GM23248 (cell line): Measurements from ENCODE around the gene ZKSCAN5. TPM values are rescaled to one million over a fixed set of nuclear protein-coding genes. Genes with fewer than 3 reads are reported as not detected.

Experiments used
- DNase-seq: peaks from one replicate; pipeline ENCODE4 v3.0.0-alpha.2; 2015
- H2AFZ ChIP-seq: fragments of 200-600 bp; sonication (generic); 2 replicates; pipeline ENCODE4 v1.6.1; 2016; ENCODE audit warnings: antibody characterized with exemption
- H3F3A ChIP-seq: fragments of 200-600 bp; sonication (generic); 2 replicates; pipeline ENCODE4 v1.6.1; 2016; ENCODE audit warnings: mild to moderate bottlenecking, antibody characterized with exemption, mixed run types; ENCODE audit not compliant: insufficient read depth
- H3K27ac ChIP-seq: fragments of 200-600 bp; sonication (generic); 2 replicates; pipeline ENCODE4 v1.5.1; 2016; ENCODE audit warnings: mild to moderate bottlenecking
- H3K27me3 ChIP-seq: fragments of 200-600 bp; sonication (generic); replicated peaks from 2 replicates; pipeline ENCODE4 v1.6.1; 2016; ENCODE audit warnings: mild to moderate bottlenecking; ENCODE audit not compliant: insufficient read depth
- H3K36me3 ChIP-seq: fragments of 200-600 bp; sonication (generic); 2 replicates; pipeline ENCODE4 v1.6.1; 2016; ENCODE audit warnings: low read depth, mild to moderate bottlenecking
- H3K4me1 ChIP-seq: fragments of 200-600 bp; sonication (generic); 2 replicates; pipeline ENCODE4 v1.6.1; 2016; ENCODE audit warnings: mild to moderate bottlenecking; ENCODE audit not compliant: insufficient read depth
- H3K4me2 ChIP-seq: fragments of 200-600 bp; sonication (generic); one replicate; pipeline ENCODE4 v1.6.1; 2016; ENCODE audit warnings: mild to moderate bottlenecking; ENCODE audit not compliant: unreplicated experiment
- H3K4me3 ChIP-seq: fragments of 200-600 bp; sonication (generic); 2 replicates; pipeline ENCODE4 v1.5.1; 2016; ENCODE audit warnings: mild to moderate bottlenecking
- H3K79me2 ChIP-seq: fragments of 200-600 bp; sonication (generic); 2 replicates; pipeline ENCODE4 v1.6.1; 2016; ENCODE audit warnings: mild to moderate bottlenecking; ENCODE audit not compliant: insufficient read depth
- H3K9ac ChIP-seq: fragments of 200-600 bp; sonication (generic); 2 replicates; pipeline ENCODE4 v1.6.1; 2016; ENCODE audit warnings: mild to moderate bottlenecking
- H3K9me2 ChIP-seq: fragments of 200-600 bp; sonication (generic); 2 replicates; pipeline ENCODE4 v1.6.1; 2016; ENCODE audit warnings: mixed run types, mild to moderate bottlenecking, moderate library complexity; ENCODE audit not compliant: insufficient read depth
- H3K9me3 ChIP-seq: fragments of 200-600 bp; sonication (generic); one replicate; pipeline ENCODE4 v1.6.1; 2017; ENCODE audit warnings: low read depth
- H4K20me1 ChIP-seq: fragments of 200-600 bp; sonication (generic); 2 replicates; pipeline ENCODE4 v1.6.0; 2016; ENCODE audit not compliant: insufficient read depth
- EZH2 ChIP-seq: fragments of 200-600 bp; sonication (generic); IDR thresholded peaks from 2 replicates; pipeline ENCODE4 v1.6.1; 2018; ENCODE audit warnings: antibody characterized with exemption, mild to moderate bottlenecking; ENCODE audit not compliant: insufficient read depth, poor library complexity, severe bottlenecking
- EZH2phosphoT487 ChIP-seq: fragments of 200-600 bp; sonication (generic); IDR thresholded peaks from 2 replicates; pipeline ENCODE4 v1.6.1; 2018; ENCODE audit warnings: antibody characterized with exemption, moderate library complexity, mild to moderate bottlenecking, low read depth; ENCODE audit not compliant: insufficient read depth
- WGBS, 2 experiments: methylation state at CpG; one replicate each; pipeline ENCODE4 v1.1.6; 2015 to 2017; ENCODE audit warnings: low lambda C conversion rate in 2 of 2, low coverage in 1 of 2; ENCODE audit errors: missing lambda C conversion rate in 2 of 2; 5-methylcytosine and 5-hydroxymethylcytosine counted together
- in situ Hi-C: fragments of 300-500 bp; cut with MboI; formaldehyde crosslinking; loops from 2 replicates; pipeline ENCODE4 v1.15.0; 2020
- polyA plus RNA-seq: library from polyadenylated mRNA; unstranded; fragments of >200 nt; fragmentation: Nextera tagmentation; extraction: Ambion mirVana; gene quantifications from 2 replicates; pipeline ENCODE4 v1.2.1, GENCODE V29; 2016
- total RNA-seq: library from RNA; depleted of rRNA; stranded (reverse); fragments of >200 nt; shearing (Covaris generic); gene quantifications from 2 replicates; pipeline ENCODE4 v1.2.3, GENCODE V29; 2014

Gene ZKSCAN5
- total and polyA plus RNA-seq, 2 experiments from 2014 or later: 6.4 to 12.0 TPM

DNA sequence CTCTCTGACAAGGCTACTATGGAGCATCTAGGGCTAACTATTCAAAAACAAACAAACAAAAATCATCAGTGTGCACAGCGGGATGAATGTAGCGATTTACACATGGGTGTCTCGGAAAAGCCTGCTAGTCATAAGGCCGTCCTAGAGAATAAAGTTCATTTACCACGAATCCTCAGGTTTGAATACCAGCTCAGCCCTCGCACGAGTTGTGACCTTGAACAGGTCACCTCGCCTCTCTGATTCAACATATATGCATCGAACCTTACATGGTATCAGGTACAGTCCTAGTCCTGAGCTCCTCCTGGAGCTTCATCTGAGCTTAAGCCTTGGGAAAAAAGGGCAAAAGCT, 39.1 kb upstream of the ZKSCAN5 start:
- H3K27me3 ChIP-seq: no peaks in the 10 kb centered on the region
- H3K79me2 ChIP-seq: peaks cover 61% of the 10 kb centered on the region
- in situ Hi-C loops: no loop called here
- WGBS, 2 experiments: 1 to 3% methylated on average over 9 of the region's 9 CpGs
- no peaks in the 10 kb centered on the region for H3K9me2 ChIP-seq
- peak overlapping the region; percentile 85 for H3K4me2 ChIP-seq
- peaks cover 9% of the 10 kb centered on the region; the same call in 1 of the 2 replicates for H3F3A ChIP-seq
- H3K9ac ChIP-seq: peak overlapping the region; percentile 90
- DNase-seq: peak; percentile 42
- TF ChIP-seq EZH2phosphoT487: no peak
- TF ChIP-seq EZH2: no peak
- peak overlapping the region; percentile 80 for H3K4me3 ChIP-seq
- peak overlapping the region; percentile 71 for H3K27ac ChIP-seq
- H2AFZ ChIP-seq: peak overlapping the region; percentile 99
- H4K20me1 ChIP-seq: peaks cover 3% of the 10 kb centered on the region; the same call in 1 of the 2 replicates
- H3K4me1 ChIP-seq: peaks cover 8% of the 10 kb centered on the region; the same call in 1 of the 2 replicates
- H3K36me3 ChIP-seq: 0 out of 2 replicates have a peak, but pooled peaks cover 11% of the 10 kb centered on the region
- H3K9me3 ChIP-seq: no peaks in the 10 kb centered on the region

DNA sequence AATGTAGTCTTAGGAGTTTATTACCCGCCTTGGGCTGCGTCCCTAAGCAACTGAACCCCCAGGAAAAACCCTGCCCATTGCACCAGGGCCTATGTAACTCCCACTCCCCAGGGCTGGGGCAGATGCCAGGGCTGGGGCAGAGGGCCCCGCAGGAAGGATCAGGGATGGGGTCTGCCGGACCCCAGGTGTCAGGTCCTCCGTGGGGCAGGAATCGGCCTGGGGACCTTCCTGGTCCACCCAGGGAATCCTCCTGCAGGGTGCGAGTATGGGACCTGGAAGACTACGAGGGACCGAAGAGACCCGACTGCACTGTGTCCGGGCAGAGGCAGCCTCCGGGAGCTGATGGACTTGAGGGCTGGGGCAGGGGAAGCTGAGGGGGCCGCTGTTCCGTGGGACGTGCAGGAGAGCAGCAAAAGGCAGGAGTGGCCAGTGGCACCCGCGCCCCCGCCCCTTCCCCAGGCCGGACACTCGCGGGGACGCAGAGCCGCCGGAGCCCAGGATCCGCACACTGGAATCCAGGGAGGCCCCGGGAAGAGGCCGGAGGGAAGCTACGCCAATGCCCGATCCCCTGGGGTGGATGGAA, 36.0 kb upstream of the ZKSCAN5 start:
- H3K9me3 ChIP-seq: no peaks in the 10 kb centered on the region
- WGBS, 2 experiments: 64 to 68% methylated on average over 28 to 29 of the region's 29 CpGs

DNA sequence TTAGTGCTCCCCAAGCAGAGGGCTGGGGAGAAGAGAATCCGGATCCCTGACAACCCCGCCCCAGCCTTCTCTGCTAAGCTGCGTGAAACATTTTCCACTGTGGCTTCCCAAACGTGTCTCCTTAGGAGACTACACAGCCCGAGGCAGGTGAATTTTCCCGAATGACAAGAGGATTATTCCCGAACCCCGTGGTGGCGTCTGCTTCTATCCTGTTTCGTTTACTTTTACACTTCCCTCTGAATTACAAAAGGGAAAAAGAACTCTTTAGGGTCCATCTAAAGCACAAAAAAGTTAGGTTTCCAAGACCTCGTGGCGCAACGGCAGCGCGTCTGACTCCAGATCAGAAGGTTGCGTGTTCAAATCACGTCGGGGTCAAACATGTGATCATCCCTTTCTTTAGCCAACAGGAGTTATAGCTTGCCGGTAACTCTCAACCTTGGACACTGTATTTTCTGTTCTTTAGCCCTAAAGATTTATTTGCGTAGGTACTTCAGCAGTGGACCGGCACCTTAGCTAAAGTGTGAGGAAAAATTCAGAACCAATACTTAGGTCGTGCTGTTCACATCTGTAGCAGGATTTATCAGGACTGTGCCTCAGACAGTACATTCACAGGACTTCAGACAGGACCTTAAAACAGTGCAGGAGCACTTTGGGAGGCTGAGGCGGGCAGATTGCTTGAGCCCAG, 34.9 kb upstream of the ZKSCAN5 start:
- no peaks in the 10 kb centered on the region for H3K9me3 ChIP-seq
- peak overlapping the region; percentile 44 for H3K4me3 ChIP-seq
- H3K27ac ChIP-seq: no peak overlapping the region
- H3K27me3 ChIP-seq: no peaks in the 10 kb centered on the region
- DNase-seq: peak; percentile 28
- no peak for TF ChIP-seq EZH2
- no peak for TF ChIP-seq EZH2phosphoT487
- no peaks in the 10 kb centered on the region for H4K20me1 ChIP-seq
- no peaks in the 10 kb centered on the region for H3K9me2 ChIP-seq
- peaks cover 14% of the 10 kb centered on the region for H3K4me1 ChIP-seq
- no peak overlapping the region for H3K4me2 ChIP-seq
- peak overlapping the region; percentile 75 for H2AFZ ChIP-seq
- 29 to 32% methylated on average over 23 of the region's 23 CpGs for WGBS, 2 experiments
- H3K36me3 ChIP-seq: no peaks in the 10 kb centered on the region
- in situ Hi-C loops: no loop called here
- H3K9ac ChIP-seq: no peak overlapping the region
- peaks cover 34% of the 10 kb centered on the region for H3K79me2 ChIP-seq
- peaks cover 19% of the 10 kb centered on the region for H3F3A ChIP-seq

More for the DNA sequence above, 36.0 kb upstream of the ZKSCAN5 start:
- Histone ChIP-seq H3K36me3 (0 out of 2 replicates have a peak, but pooled peaks cover 8% of the 10 kb centered on the region), H3K9me2 (no peaks in the 10 kb centered on the region), H4K20me1 (no peaks in the 10 kb centered on the region), H3K79me2 (peaks cover 34% of the 10 kb centered on the region), H3K9ac (no peak overlapping the region), H3F3A (peaks cover 19% of the 10 kb centered on the region), H3K27ac (no peak overlapping the region), H2AFZ (no peak overlapping the region), H3K4me3 (no peak overlapping the region), H3K27me3 (no peaks in the 10 kb centered on the region), H3K4me1 (peaks cover 8% of the 10 kb centered on the region), H3K4me2 (no peak overlapping the region)
- DNase-seq: no peak
- in situ Hi-C loops: no loop called here
- TF ChIP-seq EZH2 (no peak), EZH2phosphoT487 (no peak)

DNA sequence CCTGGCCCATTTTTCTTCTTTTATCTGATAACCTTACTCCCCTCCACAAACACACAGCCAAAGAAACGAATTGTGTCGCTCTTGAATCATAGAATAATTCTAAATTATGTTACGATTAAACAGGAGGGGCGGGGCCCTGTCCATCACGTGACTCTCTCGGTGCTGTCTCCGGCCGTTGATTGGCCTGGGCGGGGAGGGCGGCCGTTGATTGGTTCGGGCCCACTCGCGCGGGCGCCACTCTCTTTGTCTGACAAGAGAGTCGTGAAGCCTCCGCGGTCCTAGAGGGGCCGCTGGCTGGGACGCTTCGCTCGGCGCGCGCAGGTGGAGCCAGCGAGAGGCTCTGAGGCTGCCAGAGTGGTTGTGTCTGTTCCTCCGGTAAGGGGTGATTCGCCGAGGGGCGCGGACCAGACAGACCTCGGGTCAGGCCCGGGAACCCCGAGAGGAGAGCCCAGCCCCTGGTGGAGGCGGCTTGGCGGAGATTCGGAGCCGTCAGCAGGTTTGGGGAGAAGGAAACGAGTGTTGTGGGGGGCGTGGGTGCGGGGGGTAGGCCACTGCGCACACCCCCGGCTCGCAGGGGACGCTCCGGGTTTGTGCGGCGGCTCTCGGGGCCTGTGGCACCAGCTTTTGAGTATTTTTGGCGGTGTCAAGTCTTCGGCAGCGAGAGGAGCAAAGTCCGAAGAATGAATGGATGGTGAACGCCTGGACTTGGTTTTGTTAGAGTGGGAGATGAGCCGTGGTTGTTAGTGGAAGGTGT, 31.7 kb upstream of the ZKSCAN5 start, which contains the start of gene ZNF789:
Gene ZNF789 (plus strand): TSS at position 330 of the 754 bp plus-strand sequence. CDS start 3,567 bp downstream, outside the sequence.
- no peaks in the 10 kb centered on the region for H4K20me1 ChIP-seq
- H3K9me3 ChIP-seq: no peaks in the 10 kb centered on the region
- WGBS, 2 experiments: 1% methylated on average over 53 to 56 of the region's 56 CpGs
- peaks cover 7% of the 10 kb centered on the region; the same call in 1 of the 2 replicates for H3K4me1 ChIP-seq
- H3K27me3 ChIP-seq: no peaks in the 10 kb centered on the region
- H3K9ac ChIP-seq: peak within 1 kb of the TSS; percentile 80
- H3K4me2 ChIP-seq: peak within 1 kb of the TSS; percentile 82
- peak within 1 kb of the TSS; percentile 96 for H2AFZ ChIP-seq
- TF ChIP-seq EZH2phosphoT487: no peak
- no peak for TF ChIP-seq EZH2
- no peaks in the 10 kb centered on the region for H3K36me3 ChIP-seq
- peak within 1 kb of the TSS; percentile 79 for H3K4me3 ChIP-seq
- peaks cover 19% of the 10 kb centered on the region for H3F3A ChIP-seq
- peak; percentile 99 for DNase-seq
- H3K79me2 ChIP-seq: peaks cover 46% of the 10 kb centered on the region
- no peaks in the 10 kb centered on the region for H3K9me2 ChIP-seq
- peak within 1 kb of the TSS; percentile 81 for H3K27ac ChIP-seq
- in situ Hi-C loops: no loop called here
